PC-9 (cell line): Measurements from ENCODE around the gene RFTN2.

Source experiments
- CTCF ChIP-seq: fragments of 200-600 bp; sonication (generic); conservative IDR thresholded peaks from 2 replicates; pipeline ENCODE4 v1.6.1; 2017; ENCODE audit warnings: mixed run types, antibody characterized with exemption, mild to moderate bottlenecking, moderate library complexity
- EZH2 ChIP-seq: fragments of 200-600 bp; sonication (generic); IDR thresholded peaks from 2 replicates; pipeline ENCODE4 v1.8.0; 2017; ENCODE audit warnings: antibody characterized with exemption, low read depth

GRCh38 chr2:197710424-197711042, 35.1 kb upstream of the RFTN2 start:
- TF ChIP-seq CTCF: no peak
- no peak for TF ChIP-seq EZH2
